Endothelial cell of umbilical vein (primary cell): ENCODE results near the gene MICAL3. TPM values are rescaled to one million over a fixed set of nuclear protein-coding genes. Genes with fewer than 3 reads are reported as not detected.

Experiments
- BruUV-seq: library from RNA; stranded (reverse); fragments of 400-500 nt; replicated peaks from 2 replicates; lab custom pipeline; 2021; lab: Mats Ljungman, UMichigan
- CTCF ChIA-PET: fragments of 300-600, 350-600 bp; sonication (Branson Sonifier 250); formaldehyde crosslinking; loops from one replicate; lab custom pipeline; 2021; ENCODE audit warnings: antibody characterized with exemption, inconsistent platforms; lab: Charles Lee
- POLR2A ChIA-PET: fragments of 300-600, 350-600 bp; sonication (Branson Sonifier 250); formaldehyde crosslinking; loops from one replicate; lab custom pipeline; 2021; ENCODE audit warnings: antibody characterized with exemption, inconsistent platforms; lab: Charles Lee
- DNase-seq: peaks from one replicate; pipeline ENCODE4 v3.0.0-alpha.2; 2011; ENCODE audit warnings: low read depth, low spot score
- FAIRE-seq: peaks from 2 replicates; lab custom pipeline; 2011; peaks lifted over from hg19 to GRCh38; lab: Jason Lieb, UNC
- H2AFZ ChIP-seq: 2 replicates; pipeline ENCODE4 v1.6.0; 2012; ENCODE audit warnings: low read depth, low read length, control low read depth, inconsistent platforms
- H3K27ac ChIP-seq: 2 replicates; pipeline ENCODE4 v1.5.1; 2011; ENCODE audit warnings: low read depth, mild to moderate bottlenecking, control low read depth, low read length, moderate library complexity; ENCODE audit not compliant: insufficient read depth
- H3K27me3 ChIP-seq, 2 experiments: 2 replicates each; pipeline versions ENCODE4 v1.6.0 to v1.6.1; 2011; ENCODE audit warnings: low read length in 2 of 2, mixed read lengths in 1 of 2; ENCODE audit not compliant: control insufficient read depth in 2 of 2, insufficient read depth in 2 of 2
- H3K36me3 ChIP-seq, 2 experiments: 2 replicates in 1 of 2; 3 replicates in 1 of 2; pipeline ENCODE4 v1.5.1; 2011; ENCODE audit warnings: low read length in 2 of 2, mild to moderate bottlenecking in 1 of 2, moderate library complexity in 1 of 2; ENCODE audit not compliant: control insufficient read depth in 2 of 2, insufficient read depth in 2 of 2; ENCODE audit errors: extremely low read depth in 1 of 2
- H3K4me1 ChIP-seq: 3 replicates; pipeline ENCODE4 v1.5.1; 2011; ENCODE audit warnings: mild to moderate bottlenecking, low read length; ENCODE audit not compliant: control insufficient read depth, insufficient read depth; ENCODE audit errors: extremely low read depth
- H3K4me2 ChIP-seq: 2 replicates; pipeline ENCODE4 v1.6.1; 2011; ENCODE audit warnings: low read length, control low read depth, mixed read lengths; ENCODE audit not compliant: insufficient read depth
- H3K4me3 ChIP-seq, 3 experiments: fragments of 200-600 bp in 1 of 3; sonication (generic), shearing (Covaris generic) in 1 of 3; replicated peaks in 1 of 3; 2 replicates each; pipeline ENCODE4 v1.5.1; 2011 to 2016; ENCODE audit warnings: control low read depth in 3 of 3, low read length in 3 of 3, mild to moderate bottlenecking in 2 of 3, inconsistent platforms in 1 of 3, low read depth in 1 of 3, moderate library complexity in 1 of 3; ENCODE audit not compliant: insufficient read depth in 1 of 3
- H3K79me2 ChIP-seq: 2 replicates; pipeline ENCODE4 v1.6.0; 2012; ENCODE audit warnings: low read length, inconsistent platforms; ENCODE audit not compliant: control insufficient read depth, insufficient read depth
- H3K9ac ChIP-seq: replicated peaks from 2 replicates; pipeline ENCODE3; 2011; ENCODE audit warnings: low read length, control low read depth; ENCODE audit not compliant: insufficient read depth; ENCODE audit errors: extremely low read depth
- H3K9me1 ChIP-seq: replicated peaks from 3 replicates; pipeline ENCODE4 v1.6.0; 2011; ENCODE audit warnings: mild to moderate bottlenecking, low read length; ENCODE audit not compliant: control insufficient read depth, insufficient read depth; ENCODE audit errors: extremely low read depth
- H3K9me3 ChIP-seq: replicated peaks from 2 replicates; pipeline ENCODE4 v1.5.1; 2012; ENCODE audit warnings: low read length, inconsistent platforms; ENCODE audit not compliant: control insufficient read depth, insufficient read depth
- H4K20me1 ChIP-seq: replicated peaks from 2 replicates; pipeline ENCODE3; 2011; ENCODE audit warnings: mild to moderate bottlenecking, low read length; ENCODE audit not compliant: control insufficient read depth, insufficient read depth; ENCODE audit errors: extremely low read depth
- CTCF ChIP-seq, 2 donors: IDR thresholded peaks; 1 replicate in 1 of 2; 2 replicates in 1 of 2; pipeline ENCODE4 v1.5.1; 2011; ENCODE audit warnings: low read length in 2 of 2, mild to moderate bottlenecking in 2 of 2, moderate library complexity in 2 of 2, control low read depth in 1 of 2, inconsistent platforms in 1 of 2, low read depth in 1 of 2; ENCODE audit not compliant: insufficient read depth in 1 of 2; ENCODE audit errors: extremely low read depth in 1 of 2
- EZH2 ChIP-seq: IDR thresholded peaks from 2 replicates; pipeline ENCODE4 v1.6.1; 2012; ENCODE audit warnings: borderline replicate concordance, low read depth, mild to moderate bottlenecking, moderate library complexity, low read length, inconsistent platforms; ENCODE audit not compliant: severe bottlenecking
- FOS ChIP-seq: IDR thresholded peaks from 2 replicates; pipeline ENCODE4 v1.6.1; 2011; ENCODE audit warnings: mild to moderate bottlenecking, low read length, moderate library complexity, borderline replicate concordance; ENCODE audit not compliant: insufficient read depth
- GATA2 ChIP-seq: IDR thresholded peaks from 2 replicates; pipeline ENCODE4 v1.7.0; 2011; ENCODE audit warnings: low read depth, mild to moderate bottlenecking, moderate library complexity, mixed read lengths, low read length; ENCODE audit not compliant: insufficient read length, insufficient read depth
- JUN ChIP-seq: IDR thresholded peaks from 2 replicates; pipeline ENCODE4 v1.6.1; 2011; ENCODE audit warnings: borderline replicate concordance, low read depth; ENCODE audit not compliant: insufficient read length, insufficient read depth
- MYC ChIP-seq: IDR thresholded peaks from one replicate; pipeline ENCODE4 v1.6.1; 2011; ENCODE audit warnings: mild to moderate bottlenecking, low read depth, low read length
- POLR2A ChIP-seq: IDR thresholded peaks from 2 replicates; pipeline ENCODE4 v1.6.1; 2012; ENCODE audit warnings: low read depth, mild to moderate bottlenecking, control low read depth, low read length
- POLR2AphosphoS5 ChIP-seq: IDR thresholded peaks from 2 replicates; pipeline ENCODE4 v1.6.1; 2012; ENCODE audit warnings: low read depth, mild to moderate bottlenecking, control low read depth, low read length, moderate library complexity; ENCODE audit not compliant: insufficient read depth
- dilution Hi-C: fragments of 300-500 bp; cut with MboI; formaldehyde crosslinking; loops from one replicate; pipeline ENCODE4 v1.15.0; 2019; ENCODE audit warnings: low sequenced_read_pairs; ENCODE audit not compliant: extremely low pct_ligation_motif_present
- intact Hi-C: fragments of 100-400 bp; cut with micrococcal nuclease; formaldehyde crosslinking; loops from one replicate; pipeline ENCODE4 v1.10.0; 2022
- polyA plus RNA-seq, 4 experiments: library from polyadenylated mRNA; depleted of rRNA in 3 of 4; stranded (reverse) in 3 of 4; unstranded in 1 of 4; fragments of >200 nt; gene quantifications; 2 replicates each; pipeline versions ENCODE4 v1.2.1 to v1.2.3, GENCODE V29; 2011 to 2012; ENCODE audit warnings: missing spikeins in 1 of 4
- total RNA-seq: library from RNA; stranded (reverse); gene quantifications from 2 replicates; pipeline ENCODE4 v1.2.3, GENCODE V29; 2021
- TF ChIP-seq, protein P1 (sequence below): IDR thresholded peaks from 2 replicates; pipeline ENCODE4 v1.6.1; 2011; ENCODE audit not compliant: insufficient read depth, insufficient read length

Gene MICAL3
- total and polyA plus RNA-seq, 2 donors (not counting 3 experiments of a cell fraction or from before 2014, with no cell fraction given), result 14.5 to 63.7 TPM

- Histone ChIP-seq H3K9me1 (no peaks in the 10 kb centered on the region), H3K27ac (no peak overlapping the region), H3K4me2 (no peak overlapping the region), H2AFZ (no peak overlapping the region), H3K4me1 (peaks cover 2% of the 10 kb centered on the region), H3K9me3 (no peaks in the 10 kb centered on the region), H3K27me3 (peaks cover 7 to 15% of the 10 kb centered on the region in 2 experiments), H3K9ac (no peak overlapping the region), H4K20me1 (no peaks in the 10 kb centered on the region), H3K36me3 (no peaks in the 10 kb centered on the region), H3K79me2 (no peaks in the 10 kb centered on the region), H3K4me3 (no peak overlapping the region)
- FAIRE-seq (no peak), DNase-seq (no peak)
- ChIA-PET CTCF (interaction anchor here (0.9 to 1.6 kb wide), 3 partner anchors 9 to 42 kb away, joined by 3 to 5 read pairs (median 5); no protein-coding TSS in a partner anchor), POLR2A (no interaction called here)
- intact Hi-C loops (no loop called here), dilution Hi-C loops (no loop called here)
- TF ChIP-seq JUN, result no peak
- TF ChIP-seq POLR2AphosphoS5, result no peak
- no peak for TF ChIP-seq FOS
- TF ChIP-seq POLR2A, result no peak
- TF ChIP-seq GATA2, result no peak
- TF ChIP-seq MYC, result no peak
- TF ChIP-seq EZH2, result no peak
- TF ChIP-seq, protein P1, sequence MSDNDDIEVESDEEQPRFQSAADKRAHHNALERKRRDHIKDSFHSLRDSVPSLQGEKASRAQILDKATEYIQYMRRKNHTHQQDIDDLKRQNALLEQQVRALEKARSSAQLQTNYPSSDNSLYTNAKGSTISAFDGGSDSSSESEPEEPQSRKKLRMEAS, result no peak
- no peak for TF ChIP-seq CTCF (IDR thresholded peaks at IDR 0.05; ENCODE audit: extremely low read depth in 1 of 2, insufficient read depth in 1 of 2, low read depth in 1 of 2, low read length in 2 of 2)
- BruUV-seq, result no TSS peak
Measured at GRCh38 chr22:18034076-18034475, 9.7 kb upstream of the MICAL3 start.
